ENCODE data around the gene RANGAP1. TPM values are rescaled to one million over a fixed set of nuclear protein-coding genes. Genes with fewer than 3 reads are reported as not detected.

Gene RANGAP1
- total and polyA plus RNA-seq, 2 of the 8 experiments (the other 6 are each of a cell fraction or from before 2014, with no cell fraction given) = 121 to 171 TPM

DNA sequence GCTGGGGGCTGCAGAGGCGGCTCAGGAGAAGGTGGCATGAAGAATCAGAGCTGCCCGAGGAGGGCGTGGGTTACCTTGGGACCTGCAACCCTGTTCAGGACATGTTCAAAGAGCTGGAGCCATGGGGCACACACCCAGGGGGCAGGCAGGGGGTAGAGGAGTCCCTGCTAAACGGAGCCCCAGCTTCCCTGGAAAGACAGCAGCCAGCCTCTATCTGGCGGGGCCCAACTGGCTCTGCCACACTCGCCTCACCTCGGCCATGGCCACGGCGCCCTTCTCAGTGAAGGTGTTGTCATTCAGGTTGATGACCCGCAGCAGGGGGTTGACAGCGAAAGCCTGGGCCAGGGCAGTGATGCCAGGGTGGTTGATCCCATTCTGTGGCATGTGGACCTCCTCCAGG lies 28.3 kb downstream of the RANGAP1 start:
- FAIRE-seq = no peak
- Histone ChIP-seq H3K27ac (ENCODE audit: low read depth, low read length) (no peak overlapping the region), H2BK20ac (ENCODE audit: low read length) (no peak overlapping the region), H4K5ac (ENCODE audit: insufficient read length, low read depth, low read length) (no peak overlapping the region), H3K9ac (replicated peaks in 1 of 4; ENCODE audit: extremely low read depth in 1 of 4, low read depth in 3 of 4, low read length in 3 of 4) (no peak overlapping the region), H4K8ac (ENCODE audit: extremely low read depth, insufficient read depth, low read length) (0 out of 2 replicates have a peak overlapping the region, but pooled peaks have one; percentile 15), H3K79me2 (ENCODE audit: control insufficient read depth in 1 of 2, insufficient read depth in 2 of 2, low read length in 2 of 2) (no peaks in the 10 kb centered on the region), H2BK120ac (replicated peaks; ENCODE audit: low read depth, low read length) (no peak overlapping the region), H3K4me3 (ENCODE audit: extremely low read depth in 1 of 4, insufficient read depth in 2 of 4, low read depth in 3 of 4, low read length in 4 of 4) (no peak overlapping the region), H3K9me3 (ENCODE audit: insufficient read depth in 2 of 2, low read depth in 1 of 2, low read length in 1 of 2) (no peaks in the 10 kb centered on the region), H3K79me1 (ENCODE audit: low read depth, low read length) (peaks cover 8% of the 10 kb centered on the region), H3K23ac (ENCODE audit: insufficient read length) (no peak overlapping the region), H3K4me2 (ENCODE audit: insufficient read depth in 1 of 2, low read depth in 2 of 2, low read length in 2 of 2) (no peak overlapping the region), H2BK15ac (ENCODE audit: low read length) (no peak overlapping the region), H3K23me2 (ENCODE audit: low read depth, low read length) (no peaks in the 10 kb centered on the region), H3K14ac (ENCODE audit: insufficient read length) (no peak overlapping the region), H3K4me1 (replicated peaks in 1 of 4; ENCODE audit: control insufficient read depth in 3 of 4, insufficient read depth in 4 of 4, low read length in 3 of 4) (peaks cover 0 to 4% (median under 1%) of the 10 kb centered on the region in 4 experiments; a peak in 2 of 7 replicates), H2AFZ (ENCODE audit: low read length) (no peak overlapping the region), H2AK5ac (ENCODE audit: low read depth, low read length) (no peak overlapping the region), H4K91ac (replicated peaks; ENCODE audit: insufficient read length, low read length) (no peak overlapping the region), H3K56ac (replicated peaks; ENCODE audit: insufficient read length, low read depth, low read length) (no peak overlapping the region), H3K18ac (ENCODE audit: extremely low read depth, low read length) (no peak overlapping the region), H3K27me3 (replicated peaks in 1 of 4; ENCODE audit: control insufficient read depth in 3 of 4, extremely low read depth in 1 of 4, insufficient read depth in 3 of 4, low read length in 3 of 4) (no peaks in the 10 kb centered on the region), H3K4ac (replicated peaks; ENCODE audit: insufficient read length, low read depth, low read length) (no peak overlapping the region), H2BK5ac (ENCODE audit: low read depth, low read length) (no peak overlapping the region), H4K20me1 (replicated peaks in 1 of 2; ENCODE audit: control insufficient read depth in 1 of 2, insufficient read depth in 2 of 2, low read length in 2 of 2) (peaks cover 8 to 14% of the 10 kb centered on the region in 2 experiments), H3K36me3 (ENCODE audit: control insufficient read depth in 2 of 4, insufficient read depth in 4 of 4, low read length in 3 of 4) (peaks cover 57 to 95% (median 75%) of the 10 kb centered on the region in 4 experiments), H2BK12ac (ENCODE audit: low read depth, low read length) (no peak overlapping the region)
- WGBS, 2 experiments (ENCODE audit: extremely low coverage in 1 of 2, insufficient coverage in 1 of 2, insufficient read length in 1 of 2, insufficient replicate concordance in 2 of 2, low coverage in 1 of 2, low lambda C conversion rate in 2 of 2, missing lambda C conversion rate in 1 of 2) = 91% methylated on average over 11 of the region's 11 CpGs; no CpG with 5 or more reads in 1 of the 2 experiments
- no peak for DNase-seq (ENCODE audit: low read depth in 1 of 2, low spot score in 2 of 2)
- TF ChIP-seq CBX8 (IDR thresholded peaks at IDR 0.05; ENCODE audit: borderline replicate concordance, low read depth, low read length) (no peak), TBP (IDR thresholded peaks at IDR 0.05; ENCODE audit: low read depth, low read length) (no peak), KDM1A (IDR thresholded peaks at IDR 0.05; ENCODE audit: borderline replicate concordance, low read length) (no peak)
- TF ChIP-seq, protein P1, sequence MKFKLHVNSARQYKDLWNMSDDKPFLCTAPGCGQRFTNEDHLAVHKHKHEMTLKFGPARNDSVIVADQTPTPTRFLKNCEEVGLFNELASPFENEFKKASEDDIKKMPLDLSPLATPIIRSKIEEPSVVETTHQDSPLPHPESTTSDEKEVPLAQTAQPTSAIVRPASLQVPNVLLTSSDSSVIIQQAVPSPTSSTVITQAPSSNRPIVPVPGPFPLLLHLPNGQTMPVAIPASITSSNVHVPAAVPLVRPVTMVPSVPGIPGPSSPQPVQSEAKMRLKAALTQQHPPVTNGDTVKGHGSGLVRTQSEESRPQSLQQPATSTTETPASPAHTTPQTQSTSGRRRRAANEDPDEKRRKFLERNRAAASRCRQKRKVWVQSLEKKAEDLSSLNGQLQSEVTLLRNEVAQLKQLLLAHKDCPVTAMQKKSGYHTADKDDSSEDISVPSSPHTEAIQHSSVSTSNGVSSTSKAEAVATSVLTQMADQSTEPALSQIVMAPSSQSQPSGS (IDR thresholded peaks at IDR 0.05; ENCODE audit: low read length) = no peak
- TF ChIP-seq, protein P2, sequence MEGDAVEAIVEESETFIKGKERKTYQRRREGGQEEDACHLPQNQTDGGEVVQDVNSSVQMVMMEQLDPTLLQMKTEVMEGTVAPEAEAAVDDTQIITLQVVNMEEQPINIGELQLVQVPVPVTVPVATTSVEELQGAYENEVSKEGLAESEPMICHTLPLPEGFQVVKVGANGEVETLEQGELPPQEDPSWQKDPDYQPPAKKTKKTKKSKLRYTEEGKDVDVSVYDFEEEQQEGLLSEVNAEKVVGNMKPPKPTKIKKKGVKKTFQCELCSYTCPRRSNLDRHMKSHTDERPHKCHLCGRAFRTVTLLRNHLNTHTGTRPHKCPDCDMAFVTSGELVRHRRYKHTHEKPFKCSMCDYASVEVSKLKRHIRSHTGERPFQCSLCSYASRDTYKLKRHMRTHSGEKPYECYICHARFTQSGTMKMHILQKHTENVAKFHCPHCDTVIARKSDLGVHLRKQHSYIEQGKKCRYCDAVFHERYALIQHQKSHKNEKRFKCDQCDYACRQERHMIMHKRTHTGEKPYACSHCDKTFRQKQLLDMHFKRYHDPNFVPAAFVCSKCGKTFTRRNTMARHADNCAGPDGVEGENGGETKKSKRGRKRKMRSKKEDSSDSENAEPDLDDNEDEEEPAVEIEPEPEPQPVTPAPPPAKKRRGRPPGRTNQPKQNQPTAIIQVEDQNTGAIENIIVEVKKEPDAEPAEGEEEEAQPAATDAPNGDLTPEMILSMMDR (IDR thresholded peaks at IDR 0.05; ENCODE audit: control extremely low read depth in 1 of 3, insufficient read depth in 1 of 3, low read depth in 1 of 3, low read length in 3 of 3) = no peak
- TF ChIP-seq, protein P3, sequence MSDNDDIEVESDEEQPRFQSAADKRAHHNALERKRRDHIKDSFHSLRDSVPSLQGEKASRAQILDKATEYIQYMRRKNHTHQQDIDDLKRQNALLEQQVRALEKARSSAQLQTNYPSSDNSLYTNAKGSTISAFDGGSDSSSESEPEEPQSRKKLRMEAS (IDR thresholded peaks at IDR 0.05) = no peak
- ChIA-PET POLR2A (ENCODE audit: partially characterized antibody) (interaction anchor here (0.8 to 4.7 kb wide), 12 partner anchors 8 to 188 kb away, joined by 3 to 28 read pairs (median 6); partner anchors contain the start of genes RANGAP1, TEF and TOB2), CTCF (ENCODE audit: partially characterized antibody) (interaction anchor here (0.7 to 3.2 kb wide), 5 partner anchors 10 to 335 kb away, joined by 3 to 11 read pairs (median 5); no protein-coding TSS in a partner anchor)
